ENCODE results near the gene SPEG. TPM values are rescaled to one million over a fixed set of nuclear protein-coding genes. Genes with fewer than 3 reads are reported as not detected.

SPEG gene
- total RNA-seq, 1 donor from 2014 or later, result 390 TPM

GRCh38 chr2:219536967-219537366 lies 102.3 kb downstream of the SPEG start:
- TF ChIP-seq CTCF (IDR thresholded peaks at IDR 0.05), result no peak
- H3K9me3 ChIP-seq, result no peaks in the 10 kb centered on the region
- no peaks in the 10 kb centered on the region for H3K27me3 ChIP-seq
- DNase-seq (ENCODE audit: low spot score in 2 of 2), result no peak
- H3K27ac ChIP-seq, result no peak overlapping the region
- peaks cover 26 to 36% of the 10 kb centered on the region in 2 donors for H3K36me3 ChIP-seq
- intact Hi-C loops (cut with DNase I), result loop anchor here (10.0 kb wide), 1 partner anchor 242 kb away; no protein-coding TSS in a partner anchor
- H3K4me3 ChIP-seq, result no peak overlapping the region
- peaks cover 6 to 7% of the 10 kb centered on the region in 2 donors for H3K4me1 ChIP-seq

GRCh38 chr2:219537657-219538488 lies 103.2 kb downstream of the SPEG start:
- Histone ChIP-seq H3K4me3 (no peak overlapping the region), H3K27ac (no peak overlapping the region), H3K4me1 (peaks cover 8 to 14% of the 10 kb centered on the region in 2 donors), H3K27me3 (no peaks in the 10 kb centered on the region), H3K36me3 (peaks cover 26 to 36% of the 10 kb centered on the region in 2 donors), H3K9me3 (no peaks in the 10 kb centered on the region)
- intact Hi-C loops (cut with DNase I), result loop anchor here (10.0 kb wide), 1 partner anchor 243 kb away; no protein-coding TSS in a partner anchor
- TF ChIP-seq CTCF (IDR thresholded peaks at IDR 0.05), result no peak
- DNase-seq (ENCODE audit: low spot score in 2 of 2), result no peak

GRCh38 chr2:219538504-219538951 lies 103.9 kb downstream of the SPEG start:
- Histone ChIP-seq H3K4me3 (no peak overlapping the region), H3K27me3 (no peaks in the 10 kb centered on the region), H3K27ac (no peak overlapping the region), H3K4me1 (peaks cover 8 to 16% of the 10 kb centered on the region in 2 donors), H3K36me3 (peaks cover 26 to 36% of the 10 kb centered on the region in 2 donors), H3K9me3 (no peaks in the 10 kb centered on the region)
- DNase-seq (ENCODE audit: low spot score in 2 of 2), result no peak
- intact Hi-C loops (cut with DNase I), result loop anchor here (10.0 kb wide), 1 partner anchor 244 kb away; no protein-coding TSS in a partner anchor
- TF ChIP-seq CTCF (IDR thresholded peaks at IDR 0.05), result no peak

GRCh38 chr2:219538956-219539788 lies 104.5 kb downstream of the SPEG start:
- peaks cover 26 to 36% of the 10 kb centered on the region in 2 donors for H3K36me3 ChIP-seq
- no peak for DNase-seq (ENCODE audit: low spot score in 2 of 2)
- no peak overlapping the region for H3K4me3 ChIP-seq
- peaks cover 8 to 18% of the 10 kb centered on the region in 2 donors for H3K4me1 ChIP-seq
- intact Hi-C loops (cut with DNase I), result loop anchor here (10.0 kb wide), 1 partner anchor 244 kb away; no protein-coding TSS in a partner anchor
- TF ChIP-seq CTCF (IDR thresholded peaks at IDR 0.05), result no peak
- H3K9me3 ChIP-seq, result no peaks in the 10 kb centered on the region
- no peak overlapping the region for H3K27ac ChIP-seq
- no peaks in the 10 kb centered on the region for H3K27me3 ChIP-seq

- no peaks in the 10 kb centered on the region for H3K27me3 ChIP-seq
- TF ChIP-seq CTCF (IDR thresholded peaks at IDR 0.05), result no peak
- H3K27ac ChIP-seq, result no peak overlapping the region
- intact Hi-C loops (cut with DNase I), result loop anchor here (10.0 kb wide), 2 partner anchors 245 to 265 kb away; partner anchors contain the start of gene DNAJB2
- peaks cover 8 to 24% of the 10 kb centered on the region in 2 donors for H3K4me1 ChIP-seq
- no peaks in the 10 kb centered on the region for H3K9me3 ChIP-seq
- peaks cover 26 to 36% of the 10 kb centered on the region in 2 donors for H3K36me3 ChIP-seq
- no peak overlapping the region for H3K4me3 ChIP-seq
- DNase-seq (ENCODE audit: low spot score in 2 of 2), result no peak
These were observed 105.5 kb downstream of the SPEG start for GRCh38 chr2:219539926-219540678.
